Subcutaneous abdominal adipose tissue (tissue), 5 donors: ENCODE data around the gene ELL2.

Source experiments
- H3K27ac ChIP-seq: one replicate; pipeline ENCODE4 v1.7.0; 2013; ENCODE audit warnings: low read depth, mild to moderate bottlenecking, inconsistent platforms, low read length, moderate library complexity
- H3K27me3 ChIP-seq, 5 donors: one replicate each; pipeline ENCODE4 v1.7.0; 2013; ENCODE audit warnings: low read length in 5 of 5, inconsistent platforms in 1 of 5; ENCODE audit not compliant: control insufficient read depth in 5 of 5, insufficient read depth in 4 of 5
- H3K36me3 ChIP-seq, 5 donors: one replicate each; pipeline ENCODE4 v1.7.0; 2013; ENCODE audit warnings: low read length in 5 of 5; ENCODE audit not compliant: control insufficient read depth in 5 of 5, insufficient read depth in 5 of 5
- H3K4me1 ChIP-seq, 5 donors: one replicate each; pipeline ENCODE4 v1.7.0; 2013; ENCODE audit warnings: low read length in 5 of 5, mild to moderate bottlenecking in 3 of 5, moderate library complexity in 1 of 5; ENCODE audit not compliant: control insufficient read depth in 5 of 5, insufficient read depth in 5 of 5
- H3K4me3 ChIP-seq, 5 donors: one replicate each; pipeline ENCODE4 v1.7.0; 2013; ENCODE audit warnings: low read length in 5 of 5, low read depth in 1 of 5
- H3K9ac ChIP-seq, 5 donors: one replicate each; pipeline ENCODE4 v1.7.0; 2013; ENCODE audit warnings: low read length in 5 of 5, mild to moderate bottlenecking in 4 of 5, moderate library complexity in 3 of 5
- H3K9me3 ChIP-seq, 5 donors: one replicate each; pipeline ENCODE4 v1.7.0; 2013; ENCODE audit warnings: low read length in 5 of 5; ENCODE audit not compliant: control insufficient read depth in 5 of 5
- donor health status: healthy.
- donor health status: healthy.
- donor health status: healthy.
- donor health status: healthy.
- donor health status: healthy.

Gene ELL2

GRCh38 chr5:95961617-95962474 lies at the start of gene ELL2:
Gene ELL2, minus strand, starts transcription at chr5:95961851. Its CDS starts 130 bp downstream, at chr5:95961721.
- peaks cover 5 to 43% (median 28%) of the 10 kb centered on the region in 5 donors for H3K4me1 ChIP-seq
- H3K27me3 ChIP-seq: no peaks in the 10 kb centered on the region
- H3K9ac ChIP-seq: peak within 1 kb of the TSS; percentile 77 to 98 (median 97)
- H3K4me3 ChIP-seq: peak within 1 kb of the TSS; percentile 86 to 100 (median 97)
- no peaks in the 10 kb centered on the region for H3K36me3 ChIP-seq
- peak within 1 kb of the TSS; percentile 93 for H3K27ac ChIP-seq
- no peaks in the 10 kb centered on the region for H3K9me3 ChIP-seq

DNA sequence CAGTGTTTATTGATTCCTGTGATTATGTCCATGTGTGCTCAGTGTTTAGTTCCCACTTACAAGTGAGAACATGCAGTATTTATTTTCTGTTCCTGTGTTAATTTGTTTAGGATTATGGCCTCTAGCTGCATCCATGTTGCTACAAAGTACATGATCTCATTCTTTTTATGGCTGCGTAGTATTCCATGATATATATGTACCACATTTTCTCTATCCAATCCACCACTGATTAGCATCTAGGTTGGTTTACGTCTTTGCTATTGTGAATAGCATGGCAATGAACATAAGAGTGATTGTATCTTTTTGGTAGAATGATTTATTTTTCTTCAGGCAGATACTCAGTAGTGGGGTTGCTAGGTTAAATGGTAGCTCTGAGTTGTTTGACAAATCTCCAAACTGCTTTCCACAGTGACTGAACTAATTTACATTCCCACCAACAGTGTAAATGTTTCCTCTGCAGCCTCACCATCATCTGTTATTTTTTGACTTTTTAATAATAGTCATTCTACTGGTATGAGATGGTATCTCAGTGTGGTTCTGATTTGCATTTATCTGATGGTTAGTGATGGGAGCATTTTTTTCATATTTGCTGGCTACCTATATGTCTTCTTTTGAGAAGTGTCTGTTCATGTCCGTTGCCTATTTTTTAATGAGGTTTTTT lies 47.5 kb upstream of the ELL2 start:
- H3K36me3 ChIP-seq: no peaks in the 10 kb centered on the region
- H3K4me1 ChIP-seq: no peaks in the 10 kb centered on the region
- H3K9ac ChIP-seq: no peak overlapping the region
- H3K9me3 ChIP-seq: peaks cover 0 to 4% (median 2%) of the 10 kb centered on the region in 5 donors
- H3K27me3 ChIP-seq: no peaks in the 10 kb centered on the region
- H3K27ac ChIP-seq: no peak overlapping the region
- no peak overlapping the region for H3K4me3 ChIP-seq

DNA sequence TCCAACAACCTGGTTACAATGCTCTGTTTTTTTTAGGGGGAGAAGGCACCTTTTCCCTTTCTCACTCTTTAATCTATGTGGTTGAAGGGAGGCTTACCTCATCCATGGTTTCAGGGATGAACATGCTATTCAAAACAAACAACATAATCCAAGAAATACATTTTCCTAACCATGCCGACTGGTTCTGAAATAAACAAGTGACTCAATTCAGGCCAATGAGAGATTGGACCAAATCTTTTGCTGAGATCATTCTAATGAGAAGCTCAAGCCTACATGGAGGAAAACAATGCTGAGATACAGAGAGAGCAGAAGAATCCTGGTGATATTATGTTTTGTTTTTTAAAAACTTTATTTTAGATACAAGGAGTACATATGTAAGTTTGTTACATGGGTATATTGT lies 46.8 kb upstream of the ELL2 start:
- Histone ChIP-seq H3K4me3 (no peak overlapping the region), H3K27me3 (no peaks in the 10 kb centered on the region), H3K9me3 (peaks cover 0 to 4% (median 2%) of the 10 kb centered on the region in 5 donors), H3K27ac (no peak overlapping the region), H3K9ac (no peak overlapping the region), H3K36me3 (no peaks in the 10 kb centered on the region), H3K4me1 (no peaks in the 10 kb centered on the region)

GRCh38 chr5:96007051-96007450 lies 45.4 kb upstream of the ELL2 start:
- no peaks in the 10 kb centered on the region for H3K4me1 ChIP-seq
- no peaks in the 10 kb centered on the region for H3K27me3 ChIP-seq
- H3K4me3 ChIP-seq: no peak overlapping the region
- no peak overlapping the region for H3K9ac ChIP-seq
- no peaks in the 10 kb centered on the region for H3K36me3 ChIP-seq
- H3K27ac ChIP-seq: no peak overlapping the region
- peaks cover 0 to 4% (median 0%) of the 10 kb centered on the region in 5 donors for H3K9me3 ChIP-seq

- no peak overlapping the region for H3K9ac ChIP-seq
- no peaks in the 10 kb centered on the region for H3K36me3 ChIP-seq
- H3K27ac ChIP-seq: no peak overlapping the region
- H3K4me1 ChIP-seq: no peaks in the 10 kb centered on the region
- H3K4me3 ChIP-seq: no peak overlapping the region
- peaks cover 0 to 4% (median 0%) of the 10 kb centered on the region in 5 donors for H3K9me3 ChIP-seq
- no peaks in the 10 kb centered on the region for H3K27me3 ChIP-seq
These were observed 44.6 kb upstream of the ELL2 start for GRCh38 chr5:96006291-96006690.

DNA sequence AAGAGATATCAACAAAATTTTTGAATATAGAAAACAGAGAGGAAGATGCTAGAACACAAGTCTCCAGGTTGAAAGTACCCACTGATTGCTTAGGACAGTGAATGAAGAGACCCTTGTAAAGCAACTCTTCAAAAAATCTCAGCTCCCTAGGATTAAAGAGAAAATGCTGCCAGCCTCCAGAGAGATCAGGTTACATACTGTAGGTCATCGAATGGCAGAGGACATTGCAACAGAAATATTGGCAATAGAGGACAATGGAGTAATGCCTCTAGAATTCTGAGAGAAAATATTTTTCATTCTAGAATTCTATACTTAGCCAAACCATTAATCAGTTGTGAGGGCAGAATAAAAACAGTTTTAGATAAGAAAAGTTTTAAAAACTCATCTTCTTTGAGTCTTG lies 43.1 kb upstream of the ELL2 start:
- Histone ChIP-seq H3K27ac (no peak overlapping the region), H3K27me3 (no peaks in the 10 kb centered on the region), H3K4me3 (no peak overlapping the region), H3K36me3 (no peaks in the 10 kb centered on the region), H3K9ac (no peak overlapping the region), H3K9me3 (peaks cover 0 to 4% (median 0%) of the 10 kb centered on the region in 5 donors), H3K4me1 (no peaks in the 10 kb centered on the region)

DNA sequence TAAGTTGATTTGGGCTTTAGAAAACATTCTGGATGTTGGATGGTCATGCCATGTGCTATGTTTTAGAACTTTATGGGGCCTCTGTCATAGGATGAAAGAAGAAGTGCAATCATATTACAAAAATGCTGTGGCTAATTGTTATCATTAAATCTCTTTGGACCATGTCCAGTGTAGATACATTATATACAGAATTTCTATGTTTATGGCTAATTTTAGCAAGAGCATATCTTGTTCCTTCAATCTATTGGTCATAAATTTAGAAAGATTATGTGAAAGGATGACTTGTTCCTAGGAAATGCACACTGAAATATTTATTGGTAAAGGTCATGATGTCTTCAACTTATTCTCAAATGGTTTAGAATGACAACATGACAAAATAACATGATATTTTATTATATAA lies 42.4 kb upstream of the ELL2 start:
- Histone ChIP-seq H3K4me3 (no peak overlapping the region), H3K9ac (no peak overlapping the region), H3K4me1 (no peaks in the 10 kb centered on the region), H3K9me3 (peaks cover 0 to 4% (median 0%) of the 10 kb centered on the region in 5 donors), H3K27ac (no peak overlapping the region), H3K36me3 (no peaks in the 10 kb centered on the region), H3K27me3 (no peaks in the 10 kb centered on the region)

GRCh38 chr5:96001262-96001661 lies 39.6 kb upstream of the ELL2 start:
- no peaks in the 10 kb centered on the region for H3K4me1 ChIP-seq
- H3K9me3 ChIP-seq: peaks cover 0 to 4% (median 0%) of the 10 kb centered on the region in 5 donors
- no peak overlapping the region for H3K27ac ChIP-seq
- no peaks in the 10 kb centered on the region for H3K27me3 ChIP-seq
- no peaks in the 10 kb centered on the region for H3K36me3 ChIP-seq
- H3K4me3 ChIP-seq: no peak overlapping the region
- H3K9ac ChIP-seq: no peak overlapping the region

GRCh38 chr5:96000308-96000707 lies 38.7 kb upstream of the ELL2 start:
- no peak overlapping the region for H3K4me3 ChIP-seq
- H3K27me3 ChIP-seq: no peaks in the 10 kb centered on the region
- H3K9me3 ChIP-seq: peaks cover 0 to 3% (median 0%) of the 10 kb centered on the region in 5 donors
- no peaks in the 10 kb centered on the region for H3K4me1 ChIP-seq
- H3K36me3 ChIP-seq: no peaks in the 10 kb centered on the region
- H3K9ac ChIP-seq: no peak overlapping the region
- H3K27ac ChIP-seq: no peak overlapping the region
